ENCODE data around the gene MAST2.
"Not testable (repeated sequence)": the region's sequence is repeated elsewhere in the genome, so short reads cannot be mapped to it uniquely, and the experiment has no call there.

DNA sequence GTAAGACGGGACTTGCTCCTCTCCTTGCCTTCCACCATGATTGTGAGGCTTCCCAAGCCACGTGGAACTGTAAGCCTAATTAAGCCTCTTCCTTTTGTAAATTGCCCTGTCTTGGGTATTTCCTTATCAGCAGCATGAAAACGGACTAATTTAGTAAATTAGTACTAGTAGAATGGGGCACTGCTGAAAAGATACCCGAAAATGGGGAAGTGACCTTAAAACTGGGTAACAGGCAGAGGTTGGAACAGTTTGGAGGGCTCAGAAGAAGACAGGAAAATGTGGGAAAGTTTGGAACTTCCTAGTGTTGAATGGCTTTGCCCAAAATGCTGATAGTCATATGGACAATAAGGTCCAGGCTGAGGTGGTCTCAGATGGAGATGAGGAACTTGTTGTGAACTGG is 253.8 kb downstream of the MAST2 start:
- TF ChIP-seq CTCF (IDR thresholded peaks at IDR 0.05; ENCODE audit: low read length); EZH2 (IDR thresholded peaks at IDR 0.05; ENCODE audit: borderline replicate concordance, low read length): not testable (repeated sequence)

All from OCI-LY1 (cell line).